Neural cell (in vitro differentiated cells): ENCODE results near the gene TEX35. TPM values are rescaled to one million over a fixed set of nuclear protein-coding genes. Genes with fewer than 3 reads are reported as not detected.

Source experiments
- H2AFZ ChIP-seq: fragments of 200-600, 300-800 bp; sonication (generic), shearing (Covaris generic); 2 replicates; pipeline ENCODE4 v1.6.0; 2014; ENCODE audit warnings: low read depth, mild to moderate bottlenecking, antibody characterized with exemption, low read length, moderate library complexity
- H3F3A ChIP-seq: fragments of 200-600 bp; shearing (Covaris generic); 2 replicates; pipeline ENCODE4 v1.6.1; 2016; ENCODE audit warnings: mild to moderate bottlenecking, moderate library complexity, mixed read lengths, antibody characterized with exemption, low read length; ENCODE audit not compliant: insufficient read depth, poor library complexity, severe bottlenecking
- H3K27ac ChIP-seq: fragments of 200-600, 300-800 bp; sonication (generic), shearing (Covaris generic); 2 replicates; pipeline ENCODE4 v1.5.1; 2014; ENCODE audit warnings: mild to moderate bottlenecking, low read length, moderate library complexity
- H3K27me3 ChIP-seq: fragments of 300-800, 200-600 bp; sonication (generic), shearing (Covaris generic); 2 replicates; pipeline ENCODE4 v1.6.0; 2014; ENCODE audit warnings: mild to moderate bottlenecking, low read depth, low read length, moderate library complexity; ENCODE audit not compliant: insufficient read depth
- H3K36me3 ChIP-seq: fragments of 300-800, 200-600 bp; sonication (generic), shearing (Covaris generic); 2 replicates; pipeline ENCODE4 v1.5.1; 2014; ENCODE audit warnings: mild to moderate bottlenecking, antibody characterized with exemption, low read length, moderate library complexity; ENCODE audit not compliant: insufficient read depth
- H3K4me2 ChIP-seq: fragments of 300-800, 200-600 bp; sonication (generic), shearing (Covaris generic); 2 replicates; pipeline ENCODE4 v1.6.0; 2014; ENCODE audit warnings: mild to moderate bottlenecking, low read length
- H3K4me3 ChIP-seq: fragments of 300-800, 200-600 bp; sonication (generic), shearing (Covaris generic); 2 replicates; pipeline ENCODE4 v1.5.1; 2014; ENCODE audit warnings: mild to moderate bottlenecking, low read length, moderate library complexity
- H3K79me2 ChIP-seq: fragments of 200-600 bp; shearing (Covaris generic); replicated peaks from 2 replicates; pipeline ENCODE4 v1.6.0; 2014; ENCODE audit warnings: mild to moderate bottlenecking, low read length, moderate library complexity; ENCODE audit not compliant: insufficient read depth
- H3K9ac ChIP-seq: fragments of 300-800, 200-600 bp; sonication (generic), shearing (Covaris generic); 2 replicates; pipeline ENCODE4 v1.6.1; 2016; ENCODE audit warnings: mild to moderate bottlenecking, low read length, mixed read lengths
- H3K9me2 ChIP-seq: fragments of 200-600 bp; shearing (Covaris generic); 2 replicates; pipeline ENCODE4 v1.6.1; 2016; ENCODE audit warnings: mild to moderate bottlenecking, low read length, mixed read lengths; ENCODE audit not compliant: insufficient read depth
- H3K9me3 ChIP-seq: fragments of 200-600, 300-800 bp; sonication (generic), shearing (Covaris generic); 2 replicates; pipeline ENCODE4 v1.6.1; 2016; ENCODE audit warnings: mild to moderate bottlenecking, mixed run types, low read length, moderate library complexity, mixed read lengths
- H4K20me1 ChIP-seq: fragments of 200-600 bp; shearing (Covaris generic); 2 replicates; pipeline ENCODE4 v1.6.1; 2016; ENCODE audit warnings: mild to moderate bottlenecking, mixed run types; ENCODE audit not compliant: insufficient read depth
- EP300 ChIP-seq: fragments of 450-650 bp; conservative IDR thresholded peaks from 2 replicates; pipeline ENCODE4 v1.6.1; 2014; ENCODE audit warnings: antibody characterized with exemption, mild to moderate bottlenecking, moderate library complexity; ENCODE audit not compliant: poor library complexity, severe bottlenecking
- EZH2 ChIP-seq: fragments of 200-600, 300-800 bp; shearing (Covaris generic), sonication (generic); IDR thresholded peaks from 2 replicates; pipeline ENCODE4 v1.6.1; 2014; ENCODE audit warnings: antibody characterized with exemption, low read length, borderline replicate concordance, mild to moderate bottlenecking; ENCODE audit not compliant: insufficient read depth, poor library complexity, severe bottlenecking
- MXI1 ChIP-seq: fragments of 450-650 bp; conservative IDR thresholded peaks from 2 replicates; pipeline ENCODE4 v1.6.1; 2014; ENCODE audit warnings: antibody characterized with exemption, mild to moderate bottlenecking; ENCODE audit not compliant: poor library complexity, severe bottlenecking
- POLR2AphosphoS5 ChIP-seq: IDR thresholded peaks from 2 replicates; pipeline ENCODE4 v1.6.1; 2012
- RAD21 ChIP-seq: fragments of 450-650 bp; conservative IDR thresholded peaks from 2 replicates; pipeline ENCODE4 v1.6.1; 2014; ENCODE audit warnings: antibody characterized with exemption, mild to moderate bottlenecking, moderate library complexity
- SMC3 ChIP-seq: fragments of 450-650 bp; conservative IDR thresholded peaks from 2 replicates; pipeline ENCODE4 v1.6.1; 2014; ENCODE audit warnings: antibody characterized with exemption, mild to moderate bottlenecking, moderate library complexity; ENCODE audit not compliant: poor library complexity
- TAF1 ChIP-seq: IDR thresholded peaks from 2 replicates; pipeline ENCODE4 v1.6.1; 2012; ENCODE audit warnings: low read depth
- polyA plus RNA-seq: library from polyadenylated mRNA; depleted of rRNA; stranded (reverse); fragments of >200 nt; gene quantifications from 2 replicates; pipeline ENCODE4 v1.2.3, GENCODE V29; 2014
- TF ChIP-seq, protein P1 (sequence below): fragments of 450-650 bp; IDR thresholded peaks from 2 replicates; pipeline ENCODE4 v1.5.1; 2014; ENCODE audit warnings: antibody characterized with exemption, mild to moderate bottlenecking, moderate library complexity; ENCODE audit not compliant: poor library complexity, severe bottlenecking
- TF ChIP-seq, protein P2 (sequence below): IDR thresholded peaks from 2 replicates; pipeline ENCODE4 v1.6.1; 2012; ENCODE audit warnings: borderline replicate concordance

Gene TEX35
- polyA plus RNA-seq, 1 donor from 2014 or later = not detected

DNA sequence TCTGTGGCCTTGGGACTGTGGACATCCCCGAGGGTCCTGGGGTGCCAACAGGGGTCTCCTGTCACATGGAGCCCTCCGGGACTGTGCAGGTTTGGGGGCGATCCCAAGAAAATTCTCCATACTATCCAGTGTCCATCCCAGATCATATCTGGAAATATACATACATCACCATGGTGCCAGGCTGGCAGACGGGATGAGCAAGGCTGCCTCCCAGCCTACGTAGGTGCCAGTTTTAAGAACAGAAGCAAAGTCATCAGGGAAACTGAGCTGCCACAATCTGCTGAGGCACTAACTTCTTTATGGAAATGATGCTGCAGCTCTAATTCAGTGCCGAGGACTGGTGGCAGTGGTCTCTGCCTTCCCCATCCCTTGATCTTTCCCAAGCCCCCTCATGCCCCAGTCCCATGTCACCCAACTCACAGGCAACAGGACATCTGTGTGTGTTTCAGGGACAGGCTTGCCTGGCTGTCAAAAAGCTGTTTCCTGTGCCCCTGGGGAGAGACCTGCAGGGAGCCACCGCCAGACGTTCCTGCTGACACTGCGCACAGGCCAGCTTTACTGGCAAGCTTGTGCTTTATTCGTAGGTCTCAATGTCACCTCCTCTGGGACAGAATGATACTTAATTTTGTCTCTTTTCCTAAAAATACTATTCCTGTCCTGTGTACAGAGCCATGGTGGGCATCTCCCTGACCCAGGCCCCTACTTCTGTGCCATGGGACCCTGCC lies 15.5 kb downstream of the TEX35 start:
- no peak overlapping the region for H3K9ac ChIP-seq
- H3K36me3 ChIP-seq = no peaks in the 10 kb centered on the region
- no peak overlapping the region for H3K27ac ChIP-seq
- H3K27me3 ChIP-seq = no peaks in the 10 kb centered on the region
- no peaks in the 10 kb centered on the region for H3K79me2 ChIP-seq
- no peaks in the 10 kb centered on the region for H3F3A ChIP-seq
- H3K9me3 ChIP-seq = no peaks in the 10 kb centered on the region
- no peak for TF ChIP-seq TAF1
- TF ChIP-seq, protein P1, sequence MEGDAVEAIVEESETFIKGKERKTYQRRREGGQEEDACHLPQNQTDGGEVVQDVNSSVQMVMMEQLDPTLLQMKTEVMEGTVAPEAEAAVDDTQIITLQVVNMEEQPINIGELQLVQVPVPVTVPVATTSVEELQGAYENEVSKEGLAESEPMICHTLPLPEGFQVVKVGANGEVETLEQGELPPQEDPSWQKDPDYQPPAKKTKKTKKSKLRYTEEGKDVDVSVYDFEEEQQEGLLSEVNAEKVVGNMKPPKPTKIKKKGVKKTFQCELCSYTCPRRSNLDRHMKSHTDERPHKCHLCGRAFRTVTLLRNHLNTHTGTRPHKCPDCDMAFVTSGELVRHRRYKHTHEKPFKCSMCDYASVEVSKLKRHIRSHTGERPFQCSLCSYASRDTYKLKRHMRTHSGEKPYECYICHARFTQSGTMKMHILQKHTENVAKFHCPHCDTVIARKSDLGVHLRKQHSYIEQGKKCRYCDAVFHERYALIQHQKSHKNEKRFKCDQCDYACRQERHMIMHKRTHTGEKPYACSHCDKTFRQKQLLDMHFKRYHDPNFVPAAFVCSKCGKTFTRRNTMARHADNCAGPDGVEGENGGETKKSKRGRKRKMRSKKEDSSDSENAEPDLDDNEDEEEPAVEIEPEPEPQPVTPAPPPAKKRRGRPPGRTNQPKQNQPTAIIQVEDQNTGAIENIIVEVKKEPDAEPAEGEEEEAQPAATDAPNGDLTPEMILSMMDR = no peak
- no peak for TF ChIP-seq MXI1
- no peak for TF ChIP-seq RAD21
- TF ChIP-seq SMC3 = no peak
- TF ChIP-seq EZH2 = no peak
- no peak for TF ChIP-seq EP300
- TF ChIP-seq, protein P2, sequence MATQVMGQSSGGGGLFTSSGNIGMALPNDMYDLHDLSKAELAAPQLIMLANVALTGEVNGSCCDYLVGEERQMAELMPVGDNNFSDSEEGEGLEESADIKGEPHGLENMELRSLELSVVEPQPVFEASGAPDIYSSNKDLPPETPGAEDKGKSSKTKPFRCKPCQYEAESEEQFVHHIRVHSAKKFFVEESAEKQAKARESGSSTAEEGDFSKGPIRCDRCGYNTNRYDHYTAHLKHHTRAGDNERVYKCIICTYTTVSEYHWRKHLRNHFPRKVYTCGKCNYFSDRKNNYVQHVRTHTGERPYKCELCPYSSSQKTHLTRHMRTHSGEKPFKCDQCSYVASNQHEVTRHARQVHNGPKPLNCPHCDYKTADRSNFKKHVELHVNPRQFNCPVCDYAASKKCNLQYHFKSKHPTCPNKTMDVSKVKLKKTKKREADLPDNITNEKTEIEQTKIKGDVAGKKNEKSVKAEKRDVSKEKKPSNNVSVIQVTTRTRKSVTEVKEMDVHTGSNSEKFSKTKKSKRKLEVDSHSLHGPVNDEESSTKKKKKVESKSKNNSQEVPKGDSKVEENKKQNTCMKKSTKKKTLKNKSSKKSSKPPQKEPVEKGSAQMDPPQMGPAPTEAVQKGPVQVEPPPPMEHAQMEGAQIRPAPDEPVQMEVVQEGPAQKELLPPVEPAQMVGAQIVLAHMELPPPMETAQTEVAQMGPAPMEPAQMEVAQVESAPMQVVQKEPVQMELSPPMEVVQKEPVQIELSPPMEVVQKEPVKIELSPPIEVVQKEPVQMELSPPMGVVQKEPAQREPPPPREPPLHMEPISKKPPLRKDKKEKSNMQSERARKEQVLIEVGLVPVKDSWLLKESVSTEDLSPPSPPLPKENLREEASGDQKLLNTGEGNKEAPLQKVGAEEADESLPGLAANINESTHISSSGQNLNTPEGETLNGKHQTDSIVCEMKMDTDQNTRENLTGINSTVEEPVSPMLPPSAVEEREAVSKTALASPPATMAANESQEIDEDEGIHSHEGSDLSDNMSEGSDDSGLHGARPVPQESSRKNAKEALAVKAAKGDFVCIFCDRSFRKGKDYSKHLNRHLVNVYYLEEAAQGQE = no peak
- no peak for TF ChIP-seq POLR2AphosphoS5
- H3K4me3 ChIP-seq = no peak overlapping the region
- H4K20me1 ChIP-seq = no peaks in the 10 kb centered on the region
- no peak overlapping the region for H3K4me2 ChIP-seq
- H3K9me2 ChIP-seq = no peaks in the 10 kb centered on the region
- H2AFZ ChIP-seq = no peak overlapping the region

- Histone ChIP-seq H2AFZ (no peak overlapping the region), H3K27ac (no peak overlapping the region), H3K9ac (no peak overlapping the region), H3F3A (no peaks in the 10 kb centered on the region), H3K79me2 (no peaks in the 10 kb centered on the region), H3K36me3 (no peaks in the 10 kb centered on the region), H3K27me3 (no peaks in the 10 kb centered on the region), H3K4me3 (no peak overlapping the region), H4K20me1 (no peaks in the 10 kb centered on the region), H3K9me2 (no peaks in the 10 kb centered on the region), H3K4me2 (no peak overlapping the region), H3K9me3 (no peaks in the 10 kb centered on the region)
- no peak for TF ChIP-seq MXI1
- TF ChIP-seq, protein P1 = no peak
- no peak for TF ChIP-seq EZH2
- no peak for TF ChIP-seq POLR2AphosphoS5
- TF ChIP-seq, protein P2 = no peak
- TF ChIP-seq EP300 = no peak
These were observed 16.0 kb downstream of the TEX35 start for GRCh38 chr1:178528953-178529335.
